DOHH2 (cell line): ENCODE measurements around the gene LAMA5.

Experiments used
- CTCF ChIP-seq: fragments of 200-600 bp; sonication (generic); IDR thresholded peaks from one replicate; pipeline ENCODE4 v1.5.1; 2014; ENCODE audit warnings: antibody characterized with exemption, mild to moderate bottlenecking, low read depth, low read length; ENCODE audit not compliant: poor library complexity, severe bottlenecking
- EZH2phosphoT487 ChIP-seq: fragments of 200-600 bp; sonication (generic); IDR thresholded peaks from 2 replicates; pipeline ENCODE4 v1.6.1; 2017; ENCODE audit warnings: borderline replicate concordance, mild to moderate bottlenecking, antibody characterized with exemption, low read length, moderate library complexity, mixed read lengths

- TF ChIP-seq CTCF (no peak), EZH2phosphoT487 (no peak)
Observed at GRCh38 chr20:62321975-62322374, 45.1 kb downstream of the LAMA5 start.
